UCSD-AML1 (cell line): ENCODE data around the gene SH2D3C.

Experiments used
- DNase-seq: peaks from one replicate; lab custom pipeline; 2025; ENCODE audit not compliant: unreplicated experiment; lab: John Stamatoyannopoulos, UW

Gene SH2D3C

GRCh38 chr9:127700594-127701255 lies 77.7 kb downstream of the SH2D3C start:
- DNase-seq, result no peak

- DNase-seq, result no peak
Measured at GRCh38 chr9:127700140-127700539, 78.3 kb downstream of the SH2D3C start.

- DNase-seq, result no peak
Measured at GRCh38 chr9:127698985-127699670, 79.3 kb downstream of the SH2D3C start.

- DNase-seq, result no peak
Measured at GRCh38 chr9:127698386-127698785, 80.1 kb downstream of the SH2D3C start.

GRCh38 chr9:127697575-127697974 lies 80.9 kb downstream of the SH2D3C start:
- DNase-seq, result no peak

GRCh38 chr9:127694890-127695720 lies 83.4 kb downstream of the SH2D3C start:
- DNase-seq, result no peak

- no peak for DNase-seq
Measured at GRCh38 chr9:127693697-127694096, 84.8 kb downstream of the SH2D3C start.

- no peak for DNase-seq
Measured at GRCh38 chr9:127693143-127693542, 85.3 kb downstream of the SH2D3C start.

- DNase-seq, result no peak
Measured at GRCh38 chr9:127692071-127692470, 86.4 kb downstream of the SH2D3C start.

GRCh38 chr9:127690735-127691134 lies 87.7 kb downstream of the SH2D3C start:
- no peak for DNase-seq

- no peak for DNase-seq
Measured at GRCh38 chr9:127689329-127690000, 89.0 kb downstream of the SH2D3C start.
